ENCODE measurements around the gene COX6B2.
"Not testable (repeated sequence)": the region's sequence is repeated elsewhere in the genome, so short reads cannot be mapped to it uniquely, and the experiment has no call there.

Gene COX6B2, protein sequence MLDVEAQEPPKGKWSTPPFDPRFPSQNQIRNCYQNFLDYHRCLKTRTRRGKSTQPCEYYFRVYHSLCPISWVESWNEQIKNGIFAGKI

GRCh38 chr19:55354698-55355212 is at the start of gene COX6B2:
Gene COX6B2, minus strand, starts transcription at chr19:55354719. Its CDS starts 198 bp downstream, at chr19:55354521.
- no peak for DNase-seq

DNA sequence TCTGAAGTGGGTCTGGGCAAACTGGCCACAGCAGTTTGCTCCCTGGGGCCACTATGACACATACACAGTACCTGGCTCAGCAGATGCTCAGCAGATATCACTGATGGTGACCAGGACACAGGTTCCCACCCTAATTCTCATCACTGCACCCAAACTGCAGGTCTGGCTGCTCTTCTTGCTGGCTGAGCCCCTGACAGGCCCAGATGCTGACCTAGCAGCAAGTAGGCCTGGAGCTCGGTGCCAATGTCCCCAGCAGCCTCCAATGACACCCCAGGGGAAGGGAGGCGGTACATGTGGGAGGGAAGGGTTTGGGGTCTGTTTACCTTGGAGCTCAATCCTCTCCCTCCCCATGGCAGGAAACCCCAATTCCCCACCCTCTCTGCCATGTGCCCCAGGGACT is 48.0 kb upstream of the COX6B2 start:
- DNase-seq, result no peak

GRCh38 chr19:55401390-55401789 is 46.9 kb upstream of the COX6B2 start:
- DNase-seq, result not testable (repeated sequence)

GRCh38 chr19:55400281-55401087 is 46.0 kb upstream of the COX6B2 start:
- no peak for DNase-seq

- no peak for DNase-seq
Measured at GRCh38 chr19:55398200-55398925, 43.8 kb upstream of the COX6B2 start.

DNA sequence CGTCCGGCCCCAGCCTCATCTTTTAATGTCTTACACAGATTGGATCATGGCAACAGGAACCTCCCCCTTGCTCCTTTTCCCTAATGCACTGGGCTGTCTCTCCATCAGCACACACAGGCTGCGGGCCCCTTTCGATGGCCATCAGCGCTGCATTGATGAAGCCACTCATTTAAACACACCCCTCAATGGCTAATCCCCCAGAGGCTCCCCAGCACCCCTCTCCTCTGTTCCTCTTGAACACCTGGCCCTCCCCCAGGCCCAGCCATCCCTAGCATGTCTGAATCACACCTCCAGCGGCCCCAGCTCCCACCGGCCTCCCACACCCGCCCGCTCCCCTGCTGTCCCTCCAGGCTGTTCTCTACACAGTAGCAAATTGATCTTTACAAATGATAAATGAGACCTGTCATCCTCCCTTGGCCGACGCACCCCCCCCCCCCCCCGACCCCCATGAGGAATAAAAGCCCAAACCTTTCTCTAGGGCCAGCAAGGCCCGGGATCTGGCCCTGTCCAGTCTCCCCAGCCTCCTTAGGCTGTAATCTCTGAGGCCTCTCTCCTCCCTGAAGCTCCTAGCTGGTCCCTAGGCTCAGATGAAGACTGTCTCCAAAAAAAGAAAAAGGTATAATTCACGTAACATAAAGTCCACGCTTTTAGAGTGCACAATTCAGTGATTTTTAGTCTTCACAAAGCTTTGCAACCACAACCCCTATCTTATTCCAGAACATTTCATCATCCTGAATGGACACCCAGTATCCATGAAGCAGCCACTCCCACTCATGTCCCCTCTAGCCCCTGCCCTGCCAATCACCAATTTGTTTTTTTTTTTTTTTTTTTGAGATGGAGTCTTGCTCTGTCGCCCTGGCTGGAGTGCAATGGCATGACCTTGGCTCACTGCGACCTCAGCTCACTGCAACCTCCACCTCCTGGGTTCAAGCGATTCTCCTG is 38.6 kb upstream of the COX6B2 start:
- DNase-seq, result no peak

GRCh38 chr19:55391702-55392615 is 37.4 kb upstream of the COX6B2 start:
- DNase-seq, result no peak

DNA sequence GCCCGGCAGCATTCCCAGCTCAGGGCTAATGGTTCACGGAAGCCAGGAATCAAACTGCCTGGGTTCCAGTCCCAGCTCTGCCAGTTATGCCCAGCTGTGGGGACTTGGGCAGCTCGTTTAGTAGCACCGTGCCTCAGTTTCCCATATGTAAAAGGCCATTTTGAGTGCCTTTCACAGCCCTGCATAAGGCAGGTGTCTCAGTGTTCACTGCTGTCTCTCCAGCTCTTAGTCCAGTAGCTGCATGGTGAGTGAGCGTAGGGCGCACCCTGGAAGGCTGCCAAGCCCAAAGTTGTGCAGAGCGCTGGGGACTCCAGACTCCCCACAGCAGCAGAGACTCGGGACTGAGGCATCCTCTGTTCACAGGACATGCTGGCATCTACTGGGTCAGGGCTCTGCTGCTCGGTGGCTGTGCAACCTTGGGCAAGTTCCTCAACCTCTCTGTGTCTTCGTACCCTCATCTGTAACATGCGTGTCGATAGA is 36.7 kb upstream of the COX6B2 start:
- no peak for DNase-seq

DNA sequence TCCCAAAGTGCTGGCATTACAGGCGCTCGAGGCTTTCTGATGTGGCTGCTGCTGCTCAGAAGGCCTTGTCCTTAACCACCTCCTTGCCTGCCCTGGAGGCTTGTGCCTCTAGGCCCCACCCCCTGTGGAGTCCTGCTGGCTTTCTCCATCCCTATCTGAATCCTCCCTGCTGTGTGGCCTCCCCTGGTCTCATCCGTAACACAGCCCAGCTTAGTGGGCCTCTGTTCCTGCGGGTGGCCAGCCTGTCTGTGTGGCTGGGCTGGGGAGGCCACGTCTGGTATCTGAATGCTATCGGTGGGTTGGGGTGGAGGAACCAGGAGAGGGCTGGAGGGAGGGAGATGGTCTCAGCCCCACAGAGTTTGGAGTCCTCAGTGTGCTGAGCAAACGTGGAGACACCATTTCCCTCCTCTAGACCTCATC is 36.0 kb upstream of the COX6B2 start:
- DNase-seq, result no peak

DNA sequence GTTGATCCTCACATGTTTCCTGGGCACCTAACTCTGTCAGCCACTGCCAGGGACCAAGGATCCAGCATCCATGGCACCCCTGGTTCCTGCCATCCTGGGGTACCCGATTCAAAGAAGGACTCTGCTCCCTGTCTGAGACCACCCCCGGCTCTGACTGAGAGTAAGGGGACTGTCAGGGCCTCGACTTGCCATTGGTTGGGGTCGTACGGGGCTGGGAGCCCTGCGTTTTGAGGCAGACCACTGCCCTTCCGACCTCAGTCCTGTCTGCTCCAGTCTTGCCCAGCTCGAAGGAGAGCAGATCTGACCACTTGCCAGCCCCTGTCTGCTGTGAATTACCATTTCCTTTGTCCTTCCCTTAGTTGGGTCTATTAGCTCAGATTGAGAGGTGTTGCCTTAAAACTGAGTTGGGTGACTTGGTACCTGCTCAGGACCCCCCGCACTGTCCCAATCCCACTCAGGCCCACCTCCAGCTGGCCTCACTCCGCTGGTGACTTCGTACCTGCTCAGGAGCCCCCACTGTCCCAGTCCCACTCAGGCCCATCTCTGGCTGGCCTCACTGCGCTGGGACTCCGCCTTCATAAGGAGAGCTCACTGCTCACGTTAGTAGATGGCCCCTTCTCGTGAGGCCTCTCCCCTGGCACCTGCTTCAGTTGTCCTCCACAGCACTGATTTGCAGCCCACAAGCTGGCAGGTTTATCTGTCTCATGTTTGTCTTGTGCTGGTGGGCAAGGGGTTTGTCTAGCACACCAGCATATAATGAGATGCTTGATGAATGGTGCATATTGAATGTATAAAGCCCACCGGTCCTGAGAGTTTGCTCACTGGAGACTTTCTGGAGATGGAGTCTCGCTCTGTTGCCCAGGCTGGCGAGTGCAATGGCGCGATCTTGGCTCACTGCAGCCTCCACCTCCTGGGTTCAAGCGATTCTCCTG is 35.1 kb upstream of the COX6B2 start:
- DNase-seq, result no peak

DNA sequence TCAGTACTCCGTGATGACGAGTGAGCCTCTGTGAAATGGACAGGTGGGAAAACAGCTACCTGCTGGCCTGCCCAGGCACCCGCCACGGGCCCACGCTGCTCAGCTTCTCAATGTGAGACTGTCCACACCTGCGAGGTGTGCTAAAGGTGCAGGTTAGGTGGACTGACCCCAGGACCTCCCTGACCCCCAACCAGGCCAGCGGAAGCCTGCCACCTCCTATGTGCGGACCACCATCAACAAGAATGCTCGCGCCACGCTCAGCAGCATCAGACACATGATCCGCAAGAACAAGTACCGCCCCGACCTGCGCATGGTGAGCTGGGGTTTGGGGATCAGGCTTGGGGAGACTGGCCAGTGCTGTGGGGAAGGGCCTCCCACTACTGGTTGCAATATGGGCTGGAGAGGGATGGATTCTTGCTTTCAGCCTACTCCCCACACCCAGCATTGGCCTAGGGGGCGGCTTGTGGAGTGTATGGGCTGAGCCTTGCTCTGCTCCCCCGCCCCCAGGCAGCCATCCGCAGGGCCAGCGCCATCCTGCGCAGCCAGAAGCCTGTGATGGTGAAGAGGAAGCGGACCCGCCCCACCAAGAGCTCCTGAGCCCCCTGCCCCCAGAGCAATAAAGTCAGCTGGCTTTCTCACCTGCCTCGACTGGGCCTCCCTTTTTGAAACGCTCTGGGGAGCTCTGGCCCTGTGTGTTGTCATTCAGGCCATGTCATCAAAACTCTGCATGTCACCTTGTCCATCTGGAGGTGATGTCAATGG is 33.4 kb upstream of the COX6B2 start:
- no peak for DNase-seq

DNA sequence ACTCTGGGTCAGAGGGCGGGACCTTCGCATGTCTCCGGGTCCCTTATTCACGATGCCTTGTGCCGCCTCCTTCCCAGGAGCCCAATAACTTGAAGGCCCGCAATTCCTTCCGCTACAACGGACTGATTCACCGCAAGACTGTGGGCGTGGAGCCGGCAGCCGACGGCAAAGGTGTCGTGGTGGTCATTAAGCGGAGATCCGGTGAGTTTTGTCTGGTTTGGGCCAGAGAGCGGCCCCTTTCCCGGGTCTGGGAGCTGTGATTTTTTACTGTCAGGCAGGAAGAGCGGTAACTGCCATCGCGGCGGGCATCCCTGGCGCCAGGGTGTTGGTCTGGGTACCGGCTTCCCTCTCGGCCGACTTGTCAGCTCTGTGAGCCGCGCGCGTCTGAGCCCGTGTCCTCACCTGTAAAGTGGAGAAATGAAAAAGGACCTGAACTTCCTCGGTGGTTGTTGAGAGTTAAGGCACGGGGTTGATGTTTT is 32.0 kb upstream of the COX6B2 start:
- no peak for DNase-seq

DNA sequence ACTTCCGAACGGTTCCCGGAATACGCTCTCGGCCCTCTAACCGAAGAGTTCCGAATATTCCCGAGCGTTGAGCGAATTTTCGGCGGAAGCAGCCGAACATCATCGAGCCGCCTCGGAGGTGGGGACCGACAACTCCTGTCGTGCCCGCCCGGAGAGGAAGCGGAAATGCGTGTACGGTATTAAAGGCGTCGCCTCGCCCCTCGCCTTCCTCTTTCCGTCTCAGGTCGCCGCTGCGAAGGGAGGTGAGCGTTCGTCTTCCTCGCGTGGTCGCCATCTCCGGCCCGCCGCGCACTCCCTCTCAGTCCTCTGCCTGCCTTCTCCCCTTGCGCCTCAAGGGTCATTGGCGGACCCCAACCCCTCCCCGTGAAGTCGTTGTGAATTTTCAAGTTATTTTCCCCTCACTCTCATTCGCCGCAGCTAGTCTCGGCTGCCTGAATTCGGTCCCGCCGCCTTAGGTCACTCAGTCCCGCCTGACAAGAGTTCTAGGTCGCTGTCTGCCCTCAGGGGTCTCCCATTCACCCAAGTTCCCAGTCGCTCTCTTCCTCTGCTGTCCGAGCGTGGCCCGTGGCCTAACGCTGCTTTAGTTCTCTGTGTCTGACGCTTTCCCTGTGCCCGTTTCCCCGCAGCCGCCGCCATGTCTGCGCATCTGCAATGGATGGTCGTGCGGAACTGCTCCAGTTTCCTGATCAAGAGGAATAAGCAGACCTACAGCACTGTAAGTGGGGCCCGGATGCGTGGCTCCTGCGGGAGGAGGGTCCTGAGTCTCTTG is 31.4 kb upstream of the COX6B2 start, which contains the start of gene RPL28:
TSS of gene RPL28 (plus strand) at position 209 of the 769 bp plus-strand sequence. CDS start at position 635, 426 bp downstream.
- peak; percentile 98 for DNase-seq

GRCh38 chr19:55384920-55385723 is 30.6 kb upstream of the COX6B2 start:
- DNase-seq, result peak; percentile 96

DNA sequence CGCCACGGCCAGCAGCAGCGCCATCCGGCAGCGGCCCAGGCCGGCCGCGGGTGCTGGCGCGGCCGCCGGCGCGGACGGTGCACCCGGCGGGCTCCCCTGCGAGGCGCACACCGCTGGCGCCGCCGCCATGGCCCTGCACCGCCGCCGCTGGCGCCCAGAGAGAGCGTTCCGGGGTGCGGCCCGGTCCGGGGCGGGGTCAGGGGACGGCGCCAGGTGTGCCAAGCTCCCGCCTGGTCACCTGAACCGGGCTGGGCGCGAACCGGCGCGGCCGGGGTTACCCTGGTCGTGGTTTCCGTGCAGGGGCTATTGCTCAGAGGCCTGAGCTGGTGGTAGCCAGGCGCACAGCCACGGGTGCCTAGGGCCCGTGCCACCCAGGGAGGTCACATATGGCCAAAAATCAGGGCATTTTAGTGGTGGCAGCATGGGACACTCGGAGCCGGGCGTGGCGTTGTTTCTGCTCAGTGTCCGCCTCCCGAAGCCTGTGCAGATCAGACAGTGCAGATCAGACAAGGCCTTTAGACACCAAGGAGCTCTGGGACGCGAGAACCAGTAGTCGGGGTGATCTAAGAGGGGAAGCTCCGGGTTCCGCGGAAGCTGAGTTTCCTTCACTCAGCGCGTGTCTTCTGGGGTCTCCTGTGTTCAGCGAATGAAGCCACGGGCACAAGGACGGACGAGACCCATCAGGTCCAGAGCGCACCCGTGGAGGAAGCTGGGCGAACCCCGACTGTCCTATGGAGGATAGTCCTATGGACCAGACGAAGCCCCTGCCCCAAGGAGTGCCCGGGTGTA is 29.8 kb upstream of the COX6B2 start, which contains the start of gene TMEM238:
TSS of gene TMEM238 (minus strand) at position 162 of the 789 bp plus-strand sequence. CDS start at position 129, 33 bp downstream.
- DNase-seq, result peak; percentile 52
